ENCODE data around the gene SLC25A3.

SLC25A3 gene

DNA sequence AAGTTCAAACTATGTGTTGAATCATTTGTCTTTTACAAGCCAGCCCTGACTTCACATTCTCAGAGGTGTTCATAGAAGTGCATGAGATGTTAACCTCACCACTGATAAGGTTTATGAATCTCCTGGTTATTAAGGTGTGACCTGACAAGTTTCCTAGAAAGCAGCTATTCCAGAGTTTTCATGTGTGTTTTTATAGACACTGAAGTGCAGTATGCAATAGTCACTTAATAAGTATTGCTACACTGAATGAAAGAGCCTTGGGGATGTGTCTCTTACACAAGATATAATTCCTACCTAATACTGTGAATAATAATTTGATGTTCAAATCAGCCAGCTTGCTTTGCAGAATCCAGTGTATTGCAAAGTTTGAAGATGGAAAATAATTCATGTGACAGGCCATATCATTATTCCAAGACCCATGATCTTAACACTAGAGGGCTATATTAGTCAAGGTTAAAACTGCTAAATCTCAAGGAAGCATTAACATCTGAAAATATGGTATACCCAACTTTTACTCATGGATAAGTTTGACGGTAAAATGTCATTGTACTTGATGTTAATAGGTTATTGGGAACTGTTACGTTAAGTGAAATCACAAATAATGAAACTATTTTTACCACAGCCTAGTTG is 13.0 kb downstream of the SLC25A3 start:
- TF ChIP-seq SIN3A (IDR thresholded peaks at IDR 0.05; ENCODE audit: borderline replicate concordance, insufficient read depth, low read length) (no peak), TAF1 (IDR thresholded peaks at IDR 0.05; ENCODE audit: borderline replicate concordance, insufficient read depth, low read length) (no peak), FOXP2 (optimal IDR thresholded peaks at IDR 0.05; ENCODE audit: borderline replicate concordance, extremely low read depth, extremely low read length, insufficient read depth) (no peak), POLR2AphosphoS5 (IDR thresholded peaks at IDR 0.05; ENCODE audit: low read depth, low read length) (no peak)
- TF ChIP-seq, protein P1, sequence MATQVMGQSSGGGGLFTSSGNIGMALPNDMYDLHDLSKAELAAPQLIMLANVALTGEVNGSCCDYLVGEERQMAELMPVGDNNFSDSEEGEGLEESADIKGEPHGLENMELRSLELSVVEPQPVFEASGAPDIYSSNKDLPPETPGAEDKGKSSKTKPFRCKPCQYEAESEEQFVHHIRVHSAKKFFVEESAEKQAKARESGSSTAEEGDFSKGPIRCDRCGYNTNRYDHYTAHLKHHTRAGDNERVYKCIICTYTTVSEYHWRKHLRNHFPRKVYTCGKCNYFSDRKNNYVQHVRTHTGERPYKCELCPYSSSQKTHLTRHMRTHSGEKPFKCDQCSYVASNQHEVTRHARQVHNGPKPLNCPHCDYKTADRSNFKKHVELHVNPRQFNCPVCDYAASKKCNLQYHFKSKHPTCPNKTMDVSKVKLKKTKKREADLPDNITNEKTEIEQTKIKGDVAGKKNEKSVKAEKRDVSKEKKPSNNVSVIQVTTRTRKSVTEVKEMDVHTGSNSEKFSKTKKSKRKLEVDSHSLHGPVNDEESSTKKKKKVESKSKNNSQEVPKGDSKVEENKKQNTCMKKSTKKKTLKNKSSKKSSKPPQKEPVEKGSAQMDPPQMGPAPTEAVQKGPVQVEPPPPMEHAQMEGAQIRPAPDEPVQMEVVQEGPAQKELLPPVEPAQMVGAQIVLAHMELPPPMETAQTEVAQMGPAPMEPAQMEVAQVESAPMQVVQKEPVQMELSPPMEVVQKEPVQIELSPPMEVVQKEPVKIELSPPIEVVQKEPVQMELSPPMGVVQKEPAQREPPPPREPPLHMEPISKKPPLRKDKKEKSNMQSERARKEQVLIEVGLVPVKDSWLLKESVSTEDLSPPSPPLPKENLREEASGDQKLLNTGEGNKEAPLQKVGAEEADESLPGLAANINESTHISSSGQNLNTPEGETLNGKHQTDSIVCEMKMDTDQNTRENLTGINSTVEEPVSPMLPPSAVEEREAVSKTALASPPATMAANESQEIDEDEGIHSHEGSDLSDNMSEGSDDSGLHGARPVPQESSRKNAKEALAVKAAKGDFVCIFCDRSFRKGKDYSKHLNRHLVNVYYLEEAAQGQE (IDR thresholded peaks at IDR 0.05; ENCODE audit: insufficient read depth in 1 of 2, low read depth in 2 of 2, low read length in 2 of 2): no peak

DNA sequence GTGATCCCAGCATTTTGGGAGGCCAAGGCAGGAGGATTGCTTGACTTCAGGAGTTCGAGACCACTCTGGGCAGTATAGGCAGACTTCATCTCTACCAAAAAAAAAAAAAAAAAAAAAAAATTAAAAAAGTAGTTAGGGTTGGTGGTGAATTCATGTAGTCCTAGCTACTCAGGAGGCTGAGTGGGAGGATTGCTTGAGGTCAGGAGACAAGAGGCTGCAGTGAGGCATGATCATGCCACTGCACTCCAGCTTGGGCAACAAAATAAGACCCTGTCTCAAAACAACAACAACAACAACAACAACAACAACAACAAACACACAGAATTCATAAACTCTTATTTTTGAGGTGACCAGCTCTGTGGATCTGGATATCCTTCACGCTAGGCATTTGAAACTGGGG is 17.1 kb downstream of the SLC25A3 start:
- TF ChIP-seq TAF1 (IDR thresholded peaks at IDR 0.05; ENCODE audit: borderline replicate concordance, insufficient read depth, low read length) (no peak), POLR2AphosphoS5 (IDR thresholded peaks at IDR 0.05; ENCODE audit: low read depth, low read length) (no peak), FOXP2 (optimal IDR thresholded peaks at IDR 0.05; ENCODE audit: borderline replicate concordance, extremely low read depth, extremely low read length, insufficient read depth) (no peak), SIN3A (IDR thresholded peaks at IDR 0.05; ENCODE audit: borderline replicate concordance, insufficient read depth, low read length) (no peak)
- TF ChIP-seq, protein P1 (IDR thresholded peaks at IDR 0.05; ENCODE audit: insufficient read depth in 1 of 2, low read depth in 2 of 2, low read length in 2 of 2): no peak

DNA sequence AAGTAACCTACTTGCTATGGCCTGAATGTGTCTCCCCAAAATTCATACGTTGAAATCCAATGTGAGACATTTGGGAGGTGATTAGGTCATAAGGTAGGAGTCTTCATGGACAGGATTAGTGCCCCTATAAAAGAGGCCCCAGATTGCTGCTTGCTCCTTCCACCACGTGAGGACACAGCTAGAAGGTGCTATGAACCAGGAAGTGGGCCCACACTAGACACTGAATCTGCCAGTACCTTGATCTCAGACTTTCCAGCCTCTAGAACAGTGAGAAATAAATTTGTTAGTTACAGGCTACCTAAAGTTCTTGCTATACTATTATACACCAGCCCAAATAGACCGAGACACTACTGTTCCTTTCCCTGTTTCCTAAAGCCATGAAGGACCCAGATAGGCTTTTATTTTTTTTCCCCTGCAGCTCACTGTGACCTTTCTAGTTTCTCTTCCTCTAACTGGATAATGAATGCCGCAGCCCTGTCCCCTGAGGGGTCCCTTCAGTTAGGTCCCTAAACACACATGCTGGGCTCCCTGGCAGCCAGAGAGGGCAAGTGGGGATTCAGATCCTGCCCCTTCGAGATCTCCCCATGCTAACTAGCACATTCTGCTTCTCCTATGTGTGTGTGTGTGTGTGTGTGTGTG is 19.3 kb downstream of the SLC25A3 start:
- TF ChIP-seq, protein P1 (IDR thresholded peaks at IDR 0.05; ENCODE audit: insufficient read depth in 1 of 2, low read depth in 2 of 2, low read length in 2 of 2): no peak
- TF ChIP-seq SIN3A (IDR thresholded peaks at IDR 0.05; ENCODE audit: borderline replicate concordance, insufficient read depth, low read length) (no peak), POLR2AphosphoS5 (IDR thresholded peaks at IDR 0.05; ENCODE audit: low read depth, low read length) (no peak), TAF1 (IDR thresholded peaks at IDR 0.05; ENCODE audit: borderline replicate concordance, insufficient read depth, low read length) (no peak), FOXP2 (optimal IDR thresholded peaks at IDR 0.05; ENCODE audit: borderline replicate concordance, extremely low read depth, extremely low read length, insufficient read depth) (no peak)

DNA sequence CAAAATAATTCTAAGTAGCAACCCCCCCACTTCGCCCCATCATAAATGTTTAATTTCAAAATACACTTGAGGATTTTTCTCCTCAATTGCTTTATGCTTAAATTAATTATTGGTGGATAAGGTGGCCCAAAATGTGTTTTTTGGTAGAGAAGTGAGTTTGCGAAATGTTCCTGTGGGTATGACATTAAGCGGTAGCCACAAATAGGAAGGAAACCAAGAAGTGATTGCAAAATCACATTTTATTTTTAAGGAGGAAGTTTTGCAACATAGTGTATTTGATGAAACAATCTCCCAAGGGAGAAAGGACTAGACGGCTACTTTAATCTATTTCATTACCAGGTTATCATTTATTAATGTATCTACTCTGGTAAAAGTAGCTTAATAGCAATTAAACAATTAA is 25.5 kb downstream of the SLC25A3 start:
- TF ChIP-seq, protein P1 (IDR thresholded peaks at IDR 0.05; ENCODE audit: insufficient read depth in 1 of 2, low read depth in 2 of 2, low read length in 2 of 2): no peak
- TF ChIP-seq SIN3A (IDR thresholded peaks at IDR 0.05; ENCODE audit: borderline replicate concordance, insufficient read depth, low read length): no peak
- TF ChIP-seq FOXP2 (optimal IDR thresholded peaks at IDR 0.05; ENCODE audit: borderline replicate concordance, extremely low read depth, extremely low read length, insufficient read depth): no peak
- no peak for TF ChIP-seq TAF1 (IDR thresholded peaks at IDR 0.05; ENCODE audit: borderline replicate concordance, insufficient read depth, low read length)
